Type B pancreatic cell (in vitro differentiated cells): ENCODE results near the gene TMEM132D. TPM values are rescaled to one million over a fixed set of nuclear protein-coding genes. Genes with fewer than 3 reads are reported as not detected.

ENCODE experiments used
- DNase-seq: peaks from one replicate; pipeline ENCODE4 v3.0.0; 2021; ENCODE audit warnings: mixed read lengths; ENCODE audit not compliant: unreplicated experiment; ENCODE audit errors: extremely low spot score
- H3K27ac Mint-ChIP-seq: 2 replicates; pipeline ENCODE4 v1.8.0; 2021; ENCODE audit warnings: mild to moderate bottlenecking, mixed read lengths
- H3K27me3 Mint-ChIP-seq: 2 replicates; pipeline ENCODE4 v1.8.0; 2021; ENCODE audit warnings: mixed read lengths
- H3K36me3 Mint-ChIP-seq: 2 replicates; pipeline ENCODE4 v1.8.0; 2021; ENCODE audit warnings: mixed read lengths
- H3K4me1 Mint-ChIP-seq: one replicate; pipeline ENCODE4 v1.8.0; 2021; ENCODE audit warnings: mixed read lengths; ENCODE audit not compliant: unreplicated experiment
- H3K4me3 Mint-ChIP-seq: 2 replicates; pipeline ENCODE4 v1.8.0; 2021; ENCODE audit warnings: mild to moderate bottlenecking, mixed read lengths
- H3K9me3 Mint-ChIP-seq: 2 replicates; pipeline ENCODE4 v1.8.0; 2021; ENCODE audit warnings: mixed read lengths
- total RNA-seq: library from RNA; stranded (reverse); gene quantifications from 2 replicates; pipeline ENCODE4 v1.2.1, GENCODE V29; 2021; ENCODE audit warnings: low replicate concordance
- TF ChIP-seq, protein P1 (sequence below): fragments of 200-600 bp; sonication (generic); conservative IDR thresholded peaks from 2 replicates; pipeline ENCODE4 v1.5.0; 2021; ENCODE audit warnings: antibody characterized with exemption, mild to moderate bottlenecking

The TMEM132D gene
- total RNA-seq, 1 donor from 2014 or later: 1.8 TPM

DNA sequence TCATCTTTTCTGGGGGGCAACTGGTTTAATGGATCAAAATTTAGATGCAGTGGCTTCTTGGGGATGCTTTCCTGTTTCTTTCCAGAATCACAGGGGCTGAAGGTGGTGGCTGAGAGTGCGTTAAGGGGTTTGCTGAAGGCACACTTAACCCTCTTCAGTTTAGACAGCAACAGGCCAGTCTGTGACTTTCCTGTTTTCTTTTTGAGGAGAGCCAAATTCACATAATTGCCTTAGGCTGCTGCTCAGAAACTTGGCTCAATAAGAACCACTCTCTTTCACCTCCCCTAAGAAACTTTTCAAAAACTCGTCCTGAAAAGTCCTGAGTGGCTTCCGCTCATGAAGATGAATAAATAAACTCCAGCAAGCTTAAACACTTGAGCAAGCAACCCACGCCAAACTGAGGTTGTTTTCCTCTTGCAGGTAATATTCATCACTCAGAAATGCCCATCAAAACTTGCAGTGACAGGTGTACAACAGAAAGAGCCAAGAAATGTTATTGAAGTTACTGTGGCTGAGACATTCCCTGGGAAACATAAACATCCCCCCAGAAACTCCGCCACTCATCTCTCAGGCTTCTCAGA lies 510.4 kb downstream of the TMEM132D start:
- H3K9me3 Mint-ChIP-seq: no peaks in the 10 kb centered on the region
- no peaks in the 10 kb centered on the region for H3K4me1 Mint-ChIP-seq
- DNase-seq: no peak
- H3K27me3 Mint-ChIP-seq: peaks cover 9% of the 10 kb centered on the region
- no peak overlapping the region for H3K27ac Mint-ChIP-seq
- H3K4me3 Mint-ChIP-seq: no peak overlapping the region
- TF ChIP-seq, protein P1, sequence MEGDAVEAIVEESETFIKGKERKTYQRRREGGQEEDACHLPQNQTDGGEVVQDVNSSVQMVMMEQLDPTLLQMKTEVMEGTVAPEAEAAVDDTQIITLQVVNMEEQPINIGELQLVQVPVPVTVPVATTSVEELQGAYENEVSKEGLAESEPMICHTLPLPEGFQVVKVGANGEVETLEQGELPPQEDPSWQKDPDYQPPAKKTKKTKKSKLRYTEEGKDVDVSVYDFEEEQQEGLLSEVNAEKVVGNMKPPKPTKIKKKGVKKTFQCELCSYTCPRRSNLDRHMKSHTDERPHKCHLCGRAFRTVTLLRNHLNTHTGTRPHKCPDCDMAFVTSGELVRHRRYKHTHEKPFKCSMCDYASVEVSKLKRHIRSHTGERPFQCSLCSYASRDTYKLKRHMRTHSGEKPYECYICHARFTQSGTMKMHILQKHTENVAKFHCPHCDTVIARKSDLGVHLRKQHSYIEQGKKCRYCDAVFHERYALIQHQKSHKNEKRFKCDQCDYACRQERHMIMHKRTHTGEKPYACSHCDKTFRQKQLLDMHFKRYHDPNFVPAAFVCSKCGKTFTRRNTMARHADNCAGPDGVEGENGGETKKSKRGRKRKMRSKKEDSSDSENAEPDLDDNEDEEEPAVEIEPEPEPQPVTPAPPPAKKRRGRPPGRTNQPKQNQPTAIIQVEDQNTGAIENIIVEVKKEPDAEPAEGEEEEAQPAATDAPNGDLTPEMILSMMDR: no peak
- H3K36me3 Mint-ChIP-seq: no peaks in the 10 kb centered on the region

DNA sequence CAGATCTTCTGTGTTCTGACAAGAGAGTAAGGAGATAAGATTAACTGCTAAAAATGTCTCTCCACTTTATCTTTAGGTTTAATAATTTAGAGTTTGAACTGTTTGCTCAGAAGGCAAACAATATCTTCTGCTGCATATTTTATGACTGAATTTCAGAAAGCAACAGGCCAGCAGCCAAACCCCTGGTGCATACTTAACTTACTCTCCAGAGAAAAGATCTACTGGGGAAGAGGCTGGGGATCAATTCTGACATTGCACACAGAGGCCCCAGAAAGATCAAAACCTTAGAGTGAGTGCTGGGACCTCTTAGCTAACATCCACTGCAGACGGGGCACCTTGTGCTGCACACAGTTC lies 518.2 kb downstream of the TMEM132D start:
- peaks cover 19% of the 10 kb centered on the region for H3K27me3 Mint-ChIP-seq
- DNase-seq: no peak
- no peak overlapping the region for H3K27ac Mint-ChIP-seq
- H3K9me3 Mint-ChIP-seq: no peaks in the 10 kb centered on the region
- no peaks in the 10 kb centered on the region for H3K36me3 Mint-ChIP-seq
- TF ChIP-seq, protein P1: no peak
- H3K4me3 Mint-ChIP-seq: no peak overlapping the region
- no peaks in the 10 kb centered on the region for H3K4me1 Mint-ChIP-seq

DNA sequence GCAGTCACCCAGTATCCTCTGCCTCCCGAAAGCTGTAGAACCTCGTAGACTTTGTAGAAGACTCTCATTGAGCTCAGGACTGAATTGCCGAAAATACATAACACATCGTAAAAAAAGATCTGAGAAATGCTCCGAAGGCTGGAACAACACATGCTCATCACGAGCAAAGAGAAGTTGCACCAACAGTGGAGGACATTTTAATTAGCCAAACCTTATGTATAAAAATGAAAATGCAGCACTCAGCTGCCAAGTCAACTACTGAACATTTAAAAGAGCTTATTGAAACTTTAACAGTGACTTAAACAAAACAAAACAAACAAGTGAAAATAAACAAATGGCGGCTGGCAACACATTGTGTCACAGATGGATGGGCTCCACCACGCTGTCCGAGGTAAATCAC lies 519.9 kb downstream of the TMEM132D start:
- Mint-ChIP-seq H3K4me1 (no peaks in the 10 kb centered on the region), H3K27me3 (peaks cover 31% of the 10 kb centered on the region), H3K9me3 (no peaks in the 10 kb centered on the region), H3K4me3 (no peak overlapping the region), H3K27ac (no peak overlapping the region), H3K36me3 (no peaks in the 10 kb centered on the region)
- DNase-seq: no peak
- TF ChIP-seq, protein P1: no peak

DNA sequence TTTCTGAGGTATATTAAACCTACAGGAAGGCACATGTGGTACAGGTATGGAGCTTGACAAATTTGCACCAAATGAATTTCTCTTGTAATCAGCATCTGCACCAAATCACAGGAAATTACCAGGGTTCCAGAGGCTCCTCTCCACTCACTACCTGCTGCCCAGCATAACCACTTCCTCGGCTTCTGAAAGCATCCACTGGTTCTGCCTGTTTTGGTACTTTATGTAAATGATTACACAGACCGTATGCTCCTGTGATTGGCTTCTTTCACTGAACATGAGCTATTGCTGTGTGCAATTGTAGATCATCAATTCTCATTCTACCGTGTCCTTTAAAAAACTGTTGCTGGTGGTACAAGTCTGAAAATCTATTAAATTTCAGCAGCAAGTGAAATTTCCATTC lies 522.1 kb downstream of the TMEM132D start:
- H3K4me3 Mint-ChIP-seq: no peak overlapping the region
- H3K27ac Mint-ChIP-seq: no peak overlapping the region
- no peaks in the 10 kb centered on the region for H3K9me3 Mint-ChIP-seq
- no peaks in the 10 kb centered on the region for H3K4me1 Mint-ChIP-seq
- TF ChIP-seq, protein P1: no peak
- H3K36me3 Mint-ChIP-seq: no peaks in the 10 kb centered on the region
- no peak for DNase-seq
- H3K27me3 Mint-ChIP-seq: peaks cover 37% of the 10 kb centered on the region

DNA sequence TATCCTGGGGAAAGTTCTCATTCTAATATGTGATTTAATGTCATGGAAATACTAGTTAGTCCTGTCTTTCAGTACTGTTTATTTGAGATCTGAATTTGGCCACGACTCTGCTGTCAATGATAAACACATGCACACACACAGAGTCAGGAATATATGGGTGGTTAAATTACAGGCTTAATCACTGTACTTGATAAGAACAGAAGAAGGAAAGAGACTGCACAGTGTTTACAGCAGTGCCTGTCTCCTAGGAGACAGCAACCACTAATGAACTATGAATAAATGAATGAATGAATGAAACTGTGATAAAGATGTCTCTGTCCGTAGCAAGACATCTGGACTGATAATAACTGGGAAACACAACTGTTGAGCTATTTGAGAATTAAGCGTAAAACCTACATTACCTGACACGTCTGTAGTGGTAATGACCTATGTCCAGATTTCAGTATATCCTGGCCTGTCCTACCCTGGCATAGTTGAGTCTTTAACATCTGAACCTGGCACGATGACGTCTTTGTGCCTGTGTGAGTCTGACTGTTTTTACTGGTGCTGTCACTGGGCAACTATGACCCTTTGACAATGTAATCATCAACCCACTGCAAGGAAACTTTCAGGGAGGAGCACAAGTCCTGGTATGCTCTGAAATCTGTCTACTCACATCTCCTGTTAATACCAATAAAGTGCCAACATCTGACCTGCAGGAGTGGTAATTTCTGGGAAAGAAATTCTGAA lies 524.6 kb downstream of the TMEM132D start:
- Mint-ChIP-seq H3K4me3 (no peak overlapping the region), H3K27ac (no peak overlapping the region), H3K36me3 (no peaks in the 10 kb centered on the region), H3K9me3 (no peaks in the 10 kb centered on the region), H3K27me3 (peaks cover 44% of the 10 kb centered on the region), H3K4me1 (no peaks in the 10 kb centered on the region)
- no peak for DNase-seq
- TF ChIP-seq, protein P1: no peak
